GM23338 (cell line): Measurements from ENCODE around the gene FGFR3. TPM values are rescaled to one million over a fixed set of nuclear protein-coding genes. Genes with fewer than 3 reads are reported as not detected.

ENCODE experiments used
- ATAC-seq: fragments of 200-7000 bp; cut with Tn5 transposase; 3 replicates; pipeline ENCODE4 v1.9.1; 2020
- DNase-seq: peaks from one replicate; pipeline ENCODE4 v3.0.0-alpha.2; 2015; ENCODE audit warnings: low spot score
- H2AFZ ChIP-seq: fragments of 200-600 bp; sonication (generic); 2 replicates; pipeline ENCODE4 v1.8.0; 2016; ENCODE audit warnings: antibody characterized with exemption, mild to moderate bottlenecking, moderate library complexity
- H3F3A ChIP-seq: fragments of 200-600 bp; sonication (generic); replicated peaks from 2 replicates; pipeline ENCODE4 v1.8.0; 2017; ENCODE audit warnings: antibody characterized with exemption, mixed run types, low read depth
- H3K27ac ChIP-seq: fragments of 200-600 bp; sonication (generic); 2 replicates; pipeline ENCODE4 v1.6.1; 2016; ENCODE audit warnings: low read depth
- H3K27me3 ChIP-seq: fragments of 200-600 bp; sonication (generic); 2 replicates; pipeline ENCODE4 v1.8.0; 2016; ENCODE audit warnings: mild to moderate bottlenecking, mixed run types, moderate library complexity; ENCODE audit not compliant: insufficient read depth
- H3K36me3 ChIP-seq: fragments of 200-600 bp; sonication (generic); 2 replicates; pipeline ENCODE4 v1.8.0; 2016; ENCODE audit warnings: mild to moderate bottlenecking; ENCODE audit not compliant: insufficient read depth
- H3K4me1 ChIP-seq: fragments of 200-600 bp; sonication (generic); 2 replicates; pipeline ENCODE4 v1.8.0; 2016; ENCODE audit warnings: mild to moderate bottlenecking, moderate library complexity; ENCODE audit not compliant: insufficient read depth
- H3K4me2 ChIP-seq: fragments of 200-600 bp; sonication (generic); 2 replicates; pipeline ENCODE4 v1.7.1; 2017; ENCODE audit warnings: mixed run types
- H3K4me3 ChIP-seq: fragments of 200-600 bp; sonication (generic); 2 replicates; pipeline ENCODE4 v1.6.1; 2016; ENCODE audit warnings: mixed run types
- H3K79me2 ChIP-seq: fragments of 200-600 bp; sonication (generic); replicated peaks from 2 replicates; pipeline ENCODE4 v1.8.0; 2017; ENCODE audit warnings: mild to moderate bottlenecking; ENCODE audit not compliant: insufficient read depth
- H3K9me2 ChIP-seq: fragments of 200-600 bp; sonication (generic); 2 replicates; pipeline ENCODE4 v1.8.0; 2017; ENCODE audit not compliant: insufficient read depth
- H4K20me1 ChIP-seq: fragments of 200-600 bp; sonication (generic); replicated peaks from 2 replicates; pipeline ENCODE4 v1.8.0; 2017; ENCODE audit warnings: mild to moderate bottlenecking; ENCODE audit not compliant: insufficient read depth
- H3K27ac Mint-ChIP-seq: 2 replicates; pipeline ENCODE4 v1.8.0; 2020; ENCODE audit warnings: inconsistent platforms, mild to moderate bottlenecking, moderate library complexity, mixed read lengths
- H3K27me3 Mint-ChIP-seq: 3 replicates; pipeline ENCODE4 v1.8.0; 2022; ENCODE audit warnings: low read depth, mild to moderate bottlenecking, moderate library complexity, mixed read lengths, inconsistent platforms; ENCODE audit not compliant: insufficient read depth, poor library complexity
- H3K36me3 Mint-ChIP-seq: 3 replicates; pipeline ENCODE4 v1.8.0; 2021; ENCODE audit warnings: low read depth, mild to moderate bottlenecking, inconsistent platforms, moderate library complexity, mixed read lengths
- H3K4me1 Mint-ChIP-seq: 3 replicates; pipeline ENCODE4 v1.8.0; 2020; ENCODE audit warnings: mild to moderate bottlenecking, inconsistent platforms, mixed read lengths
- H3K4me3 Mint-ChIP-seq: 3 replicates; pipeline ENCODE4 v1.8.0; 2021; ENCODE audit warnings: moderate library complexity, mild to moderate bottlenecking, inconsistent platforms, mixed read lengths
- H3K9me3 Mint-ChIP-seq: 3 replicates; pipeline ENCODE4 v1.8.0; 2020; ENCODE audit warnings: moderate library complexity, mild to moderate bottlenecking, inconsistent platforms, mixed read lengths
- CREB1 ChIP-seq: fragments of 250-450 bp; sonication (Bioruptor Pico); IDR thresholded peaks from 2 replicates; pipeline ENCODE4 v1.5.0; 2020; ENCODE audit warnings: low read depth, mild to moderate bottlenecking, moderate library complexity
- ETS1 ChIP-seq: IDR thresholded peaks from 2 replicates; pipeline ENCODE4 v1.6.1; 2016; ENCODE audit warnings: antibody characterized with exemption
- EZH2 ChIP-seq: fragments of 200-600 bp; sonication (generic); IDR thresholded peaks from one replicate; pipeline ENCODE4 v1.8.0; 2017; ENCODE audit warnings: antibody characterized with exemption, mild to moderate bottlenecking, low read depth; ENCODE audit not compliant: unreplicated experiment
- EZH2phosphoT487 ChIP-seq: fragments of 200-600 bp; sonication (generic); IDR thresholded peaks from one replicate; pipeline ENCODE4 v1.8.1; 2018; ENCODE audit warnings: antibody characterized with exemption; ENCODE audit not compliant: unreplicated experiment
- JUNB ChIP-seq: IDR thresholded peaks from one replicate; pipeline ENCODE4 v1.6.1; 2016; ENCODE audit warnings: antibody characterized with exemption; ENCODE audit not compliant: unreplicated experiment
- NANOG ChIP-seq: IDR thresholded peaks from 2 replicates; pipeline ENCODE4 v1.6.1; 2016; ENCODE audit warnings: antibody characterized with exemption, borderline replicate concordance
- POLR2AphosphoS5 ChIP-seq: IDR thresholded peaks from 2 replicates; pipeline ENCODE4 v1.6.1; 2016; ENCODE audit warnings: antibody characterized with exemption, low read depth
- REST ChIP-seq: IDR thresholded peaks from one replicate; pipeline ENCODE4 v1.6.1; 2018; ENCODE audit warnings: antibody characterized with exemption; ENCODE audit not compliant: unreplicated experiment
- STAT1 ChIP-seq: IDR thresholded peaks from one replicate; pipeline ENCODE4 v1.6.1; 2016; ENCODE audit warnings: antibody characterized with exemption; ENCODE audit not compliant: unreplicated experiment
- ZNF114 ChIP-seq: fragments of 250-450 bp; sonication (Bioruptor Pico); IDR thresholded peaks from 2 replicates; pipeline ENCODE4 v1.5.0; 2020; ENCODE audit warnings: mild to moderate bottlenecking, moderate library complexity
- ZNF331 ChIP-seq: fragments of 250-450 bp; sonication (Bioruptor Pico); IDR thresholded peaks from 2 replicates; pipeline ENCODE4 v1.5.0; 2020; ENCODE audit warnings: low read depth, mild to moderate bottlenecking, moderate library complexity
- polyA plus RNA-seq: library from polyadenylated mRNA; unstranded; fragments of >200 nt; fragmentation: Nextera tagmentation; extraction: Ambion mirVana; gene quantifications from 2 replicates; pipeline ENCODE4 v1.2.1, GENCODE V29; 2016
- total RNA-seq: library from RNA; depleted of rRNA; stranded (reverse); fragments of >200 nt; shearing (Covaris generic); gene quantifications from 2 replicates; pipeline ENCODE4 v1.2.3, GENCODE V29; 2014
- TF ChIP-seq, protein P1 (sequence below): fragments of 250-450 bp; sonication (Bioruptor Pico); IDR thresholded peaks from 2 replicates; pipeline ENCODE4 v1.5.0; 2020; ENCODE audit warnings: mild to moderate bottlenecking, moderate library complexity
- TF ChIP-seq, protein P2 (sequence below), 2 experiments: fragments of 200-600 bp in 1 of 2; sonication (generic) in 1 of 2; conservative IDR thresholded peaks; 2 replicates each; pipeline versions ENCODE4 v1.5.1 to v1.6.1; 2016 to 2017; ENCODE audit warnings: antibody characterized with exemption in 2 of 2, low read depth in 2 of 2, mild to moderate bottlenecking in 2 of 2, moderate library complexity in 1 of 2

The FGFR3 gene
- total and polyA plus RNA-seq, 2 experiments from 2014 or later, result 3.6 to 17.4 TPM

DNA sequence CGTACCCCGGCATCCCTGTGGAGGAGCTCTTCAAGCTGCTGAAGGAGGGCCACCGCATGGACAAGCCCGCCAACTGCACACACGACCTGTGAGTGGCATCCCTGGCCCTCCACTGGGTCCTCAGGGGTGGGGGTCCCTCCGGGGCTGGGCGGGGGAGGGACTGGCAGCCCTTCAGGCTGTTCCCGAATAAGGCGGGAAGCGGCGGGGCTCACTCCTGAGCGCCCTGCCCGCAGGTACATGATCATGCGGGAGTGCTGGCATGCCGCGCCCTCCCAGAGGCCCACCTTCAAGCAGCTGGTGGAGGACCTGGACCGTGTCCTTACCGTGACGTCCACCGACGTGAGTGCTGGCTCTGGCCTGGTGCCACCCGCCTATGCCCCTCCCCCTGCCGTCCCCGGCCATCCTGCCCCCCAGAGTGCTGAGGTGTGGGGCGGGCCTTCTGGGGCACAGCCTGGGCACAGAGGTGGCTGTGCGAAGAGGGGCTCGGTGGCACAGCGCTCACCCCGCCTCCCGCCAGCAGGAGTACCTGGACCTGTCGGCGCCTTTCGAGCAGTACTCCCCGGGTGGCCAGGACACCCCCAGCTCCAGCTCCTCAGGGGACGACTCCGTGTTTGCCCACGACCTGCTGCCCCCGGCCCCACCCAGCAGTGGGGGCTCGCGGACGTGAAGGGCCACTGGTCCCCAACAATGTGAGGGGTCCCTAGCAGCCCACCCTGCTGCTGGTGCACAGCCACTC is 13.7 kb downstream of the FGFR3 start:
- no peaks in the 10 kb centered on the region for H3K4me1 ChIP-seq
- no peaks in the 10 kb centered on the region for H3K36me3 ChIP-seq
- H2AFZ ChIP-seq, result no peak overlapping the region
- DNase-seq (no peak), ATAC-seq (no peak)
- Mint-ChIP-seq H3K9me3 (no peaks in the 10 kb centered on the region), H3K36me3 (no peaks in the 10 kb centered on the region; the same call in 2 of the 3 replicates), H3K27me3 (peaks cover 6% of the 10 kb centered on the region), H3K27ac (no peak overlapping the region), H3K4me3 (no peak overlapping the region), H3K4me1 (no peaks in the 10 kb centered on the region)
- no peak overlapping the region for H3K4me2 ChIP-seq
- no peaks in the 10 kb centered on the region for H3K79me2 ChIP-seq
- no peaks in the 10 kb centered on the region for H3K9me2 ChIP-seq
- 0 out of 2 replicates have a peak, but pooled peaks cover 4% of the 10 kb centered on the region for H3F3A ChIP-seq
- no peaks in the 10 kb centered on the region for H4K20me1 ChIP-seq
- TF ChIP-seq EZH2 (no peak), POLR2AphosphoS5 (no peak), EZH2phosphoT487 (no peak), ZNF114 (CRISPR knock-in tag) (no peak), ZNF331 (CRISPR knock-in tag) (no peak), REST (no peak), NANOG (no peak), ETS1 (no peak), CREB1 (no peak), JUNB (no peak), STAT1 (no peak)
- TF ChIP-seq, protein P1, sequence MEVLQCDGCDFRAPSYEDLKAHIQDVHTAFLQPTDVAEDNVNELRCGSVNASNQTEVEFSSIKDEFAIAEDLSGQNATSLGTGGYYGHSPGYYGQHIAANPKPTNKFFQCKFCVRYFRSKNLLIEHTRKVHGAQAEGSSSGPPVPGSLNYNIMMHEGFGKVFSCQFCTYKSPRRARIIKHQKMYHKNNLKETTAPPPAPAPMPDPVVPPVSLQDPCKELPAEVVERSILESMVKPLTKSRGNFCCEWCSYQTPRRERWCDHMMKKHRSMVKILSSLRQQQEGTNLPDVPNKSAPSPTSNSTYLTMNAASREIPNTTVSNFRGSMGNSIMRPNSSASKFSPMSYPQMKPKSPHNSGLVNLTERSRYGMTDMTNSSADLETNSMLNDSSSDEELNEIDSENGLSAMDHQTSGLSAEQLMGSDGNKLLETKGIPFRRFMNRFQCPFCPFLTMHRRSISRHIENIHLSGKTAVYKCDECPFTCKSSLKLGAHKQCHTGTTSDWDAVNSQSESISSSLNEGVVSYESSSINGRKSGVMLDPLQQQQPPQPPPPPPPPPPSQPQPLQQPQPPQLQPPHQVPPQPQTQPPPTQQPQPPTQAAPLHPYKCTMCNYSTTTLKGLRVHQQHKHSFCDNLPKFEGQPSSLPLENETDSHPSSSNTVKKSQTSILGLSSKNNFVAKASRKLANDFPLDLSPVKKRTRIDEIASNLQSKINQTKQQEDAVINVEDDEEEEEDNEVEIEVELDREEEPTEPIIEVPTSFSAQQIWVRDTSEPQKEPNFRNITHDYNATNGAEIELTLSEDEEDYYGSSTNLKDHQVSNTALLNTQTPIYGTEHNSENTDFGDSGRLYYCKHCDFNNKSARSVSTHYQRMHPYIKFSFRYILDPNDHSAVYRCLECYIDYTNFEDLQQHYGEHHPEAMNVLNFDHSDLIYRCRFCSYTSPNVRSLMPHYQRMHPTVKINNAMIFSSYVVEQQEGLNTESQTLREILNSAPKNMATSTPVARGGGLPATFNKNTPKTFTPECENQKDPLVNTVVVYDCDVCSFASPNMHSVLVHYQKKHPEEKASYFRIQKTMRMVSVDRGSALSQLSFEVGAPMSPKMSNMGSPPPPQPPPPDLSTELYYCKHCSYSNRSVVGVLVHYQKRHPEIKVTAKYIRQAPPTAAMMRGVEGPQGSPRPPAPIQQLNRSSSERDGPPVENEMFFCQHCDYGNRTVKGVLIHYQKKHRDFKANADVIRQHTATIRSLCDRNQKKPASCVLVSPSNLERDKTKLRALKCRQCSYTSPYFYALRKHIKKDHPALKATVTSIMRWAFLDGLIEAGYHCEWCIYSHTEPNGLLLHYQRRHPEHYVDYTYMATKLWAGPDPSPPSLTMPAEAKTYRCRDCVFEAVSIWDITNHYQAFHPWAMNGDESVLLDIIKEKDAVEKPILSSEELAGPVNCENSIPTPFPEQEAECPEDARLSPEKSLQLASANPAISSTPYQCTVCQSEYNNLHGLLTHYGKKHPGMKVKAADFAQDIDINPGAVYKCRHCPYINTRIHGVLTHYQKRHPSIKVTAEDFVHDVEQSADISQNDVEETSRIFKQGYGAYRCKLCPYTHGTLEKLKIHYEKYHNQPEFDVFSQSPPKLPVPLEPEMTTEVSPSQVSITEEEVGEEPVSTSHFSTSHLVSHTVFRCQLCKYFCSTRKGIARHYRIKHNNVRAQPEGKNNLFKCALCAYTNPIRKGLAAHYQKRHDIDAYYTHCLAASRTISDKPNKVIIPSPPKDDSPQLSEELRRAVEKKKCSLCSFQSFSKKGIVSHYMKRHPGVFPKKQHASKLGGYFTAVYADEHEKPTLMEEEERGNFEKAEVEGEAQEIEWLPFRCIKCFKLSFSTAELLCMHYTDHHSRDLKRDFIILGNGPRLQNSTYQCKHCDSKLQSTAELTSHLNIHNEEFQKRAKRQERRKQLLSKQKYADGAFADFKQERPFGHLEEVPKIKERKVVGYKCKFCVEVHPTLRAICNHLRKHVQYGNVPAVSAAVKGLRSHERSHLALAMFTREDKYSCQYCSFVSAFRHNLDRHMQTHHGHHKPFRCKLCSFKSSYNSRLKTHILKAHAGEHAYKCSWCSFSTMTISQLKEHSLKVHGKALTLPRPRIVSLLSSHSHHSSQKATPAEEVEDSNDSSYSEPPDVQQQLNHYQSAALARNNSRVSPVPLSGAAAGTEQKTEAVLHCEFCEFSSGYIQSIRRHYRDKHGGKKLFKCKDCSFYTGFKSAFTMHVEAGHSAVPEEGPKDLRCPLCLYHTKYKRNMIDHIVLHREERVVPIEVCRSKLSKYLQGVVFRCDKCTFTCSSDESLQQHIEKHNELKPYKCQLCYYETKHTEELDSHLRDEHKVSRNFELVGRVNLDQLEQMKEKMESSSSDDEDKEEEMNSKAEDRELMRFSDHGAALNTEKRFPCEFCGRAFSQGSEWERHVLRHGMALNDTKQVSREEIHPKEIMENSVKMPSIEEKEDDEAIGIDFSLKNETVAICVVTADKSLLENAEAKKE (CRISPR knock-in tag), result no peak
- TF ChIP-seq, protein P2, sequence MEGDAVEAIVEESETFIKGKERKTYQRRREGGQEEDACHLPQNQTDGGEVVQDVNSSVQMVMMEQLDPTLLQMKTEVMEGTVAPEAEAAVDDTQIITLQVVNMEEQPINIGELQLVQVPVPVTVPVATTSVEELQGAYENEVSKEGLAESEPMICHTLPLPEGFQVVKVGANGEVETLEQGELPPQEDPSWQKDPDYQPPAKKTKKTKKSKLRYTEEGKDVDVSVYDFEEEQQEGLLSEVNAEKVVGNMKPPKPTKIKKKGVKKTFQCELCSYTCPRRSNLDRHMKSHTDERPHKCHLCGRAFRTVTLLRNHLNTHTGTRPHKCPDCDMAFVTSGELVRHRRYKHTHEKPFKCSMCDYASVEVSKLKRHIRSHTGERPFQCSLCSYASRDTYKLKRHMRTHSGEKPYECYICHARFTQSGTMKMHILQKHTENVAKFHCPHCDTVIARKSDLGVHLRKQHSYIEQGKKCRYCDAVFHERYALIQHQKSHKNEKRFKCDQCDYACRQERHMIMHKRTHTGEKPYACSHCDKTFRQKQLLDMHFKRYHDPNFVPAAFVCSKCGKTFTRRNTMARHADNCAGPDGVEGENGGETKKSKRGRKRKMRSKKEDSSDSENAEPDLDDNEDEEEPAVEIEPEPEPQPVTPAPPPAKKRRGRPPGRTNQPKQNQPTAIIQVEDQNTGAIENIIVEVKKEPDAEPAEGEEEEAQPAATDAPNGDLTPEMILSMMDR (conservative IDR thresholded peaks at IDR 0.05; ENCODE audit: low read depth in 2 of 2), result no peak
- H3K27me3 ChIP-seq, result no peaks in the 10 kb centered on the region
- no peak overlapping the region for H3K27ac ChIP-seq
- H3K4me3 ChIP-seq, result no peak overlapping the region
